GM21515 (cell line): ENCODE results near the gene MOV10L1.
A peak's percentile ranks its signal among the peaks of the same experiment; 100 is the strongest.

Source experiments
- ATAC-seq: cut with Tn5 transposase; IDR thresholded peaks from one replicate; pipeline ENCODE4 v1.9.1; 2021; ENCODE audit not compliant: unreplicated experiment

Gene MOV10L1

DNA sequence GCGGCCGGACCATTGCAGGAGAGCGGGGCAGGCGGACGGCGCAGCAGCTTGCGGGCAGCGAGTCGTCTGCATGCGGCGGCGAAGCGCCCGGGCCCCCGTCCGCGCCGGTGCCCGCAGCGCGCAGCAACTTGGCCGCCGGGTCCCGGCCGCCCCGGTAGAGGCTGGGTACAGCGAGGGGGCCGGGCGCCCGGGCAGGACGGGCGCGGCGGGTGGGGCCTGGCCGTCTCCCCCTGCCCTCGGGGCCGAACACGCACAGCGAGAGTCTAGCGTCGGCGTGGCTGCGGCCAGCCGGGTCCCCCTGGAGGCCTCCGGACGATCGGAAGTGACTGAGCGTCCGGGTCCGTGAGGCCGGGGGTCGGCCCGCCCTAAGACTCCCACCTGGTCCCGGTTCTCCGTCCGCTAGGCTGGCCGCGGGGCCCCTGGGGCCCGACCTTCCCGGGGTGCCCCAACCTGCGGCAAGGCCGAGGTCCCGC is 95.1 kb downstream of the MOV10L1 start:
- no peak for ATAC-seq

DNA sequence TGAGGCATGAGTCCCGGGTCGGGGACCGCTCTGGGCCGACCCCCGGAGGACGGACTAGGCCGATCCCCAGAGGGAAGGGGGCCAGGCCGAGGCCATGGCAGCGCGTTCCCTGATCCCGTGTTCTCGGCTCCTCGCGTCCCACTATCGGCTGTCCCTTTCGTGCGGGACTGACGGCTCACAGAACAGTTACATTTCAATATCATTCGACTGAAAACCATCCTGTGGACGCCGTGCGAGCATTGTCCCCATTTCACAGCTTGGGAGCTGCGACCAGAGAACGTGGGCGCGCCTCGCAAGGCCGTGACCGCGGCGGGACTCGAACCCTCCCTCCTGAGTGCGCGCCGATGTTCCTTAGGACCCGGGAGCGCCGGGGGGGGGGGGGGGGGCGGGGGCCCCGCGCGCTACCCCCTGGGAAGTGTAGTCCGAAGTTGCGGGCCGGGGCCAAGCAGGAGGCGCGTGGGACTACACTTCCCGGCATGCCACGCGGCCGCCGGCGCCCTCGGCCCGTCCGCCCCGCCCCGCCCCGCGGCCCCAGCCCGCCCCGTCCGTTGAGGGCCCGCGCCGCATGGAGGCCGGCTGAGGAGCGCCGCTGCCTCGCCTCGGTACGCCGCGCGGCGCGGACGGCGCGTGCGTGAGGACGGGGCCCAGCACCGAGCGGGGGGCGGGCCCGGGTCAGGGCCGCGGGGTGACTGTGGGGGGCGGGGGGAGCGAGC is 95.7 kb downstream of the MOV10L1 start, which contains the start of gene TRABD:
TSS of gene TRABD (plus strand) at position 539 of the 713 bp plus-strand sequence. CDS start 7,148 bp downstream, outside the sequence.
- no peak for ATAC-seq

DNA sequence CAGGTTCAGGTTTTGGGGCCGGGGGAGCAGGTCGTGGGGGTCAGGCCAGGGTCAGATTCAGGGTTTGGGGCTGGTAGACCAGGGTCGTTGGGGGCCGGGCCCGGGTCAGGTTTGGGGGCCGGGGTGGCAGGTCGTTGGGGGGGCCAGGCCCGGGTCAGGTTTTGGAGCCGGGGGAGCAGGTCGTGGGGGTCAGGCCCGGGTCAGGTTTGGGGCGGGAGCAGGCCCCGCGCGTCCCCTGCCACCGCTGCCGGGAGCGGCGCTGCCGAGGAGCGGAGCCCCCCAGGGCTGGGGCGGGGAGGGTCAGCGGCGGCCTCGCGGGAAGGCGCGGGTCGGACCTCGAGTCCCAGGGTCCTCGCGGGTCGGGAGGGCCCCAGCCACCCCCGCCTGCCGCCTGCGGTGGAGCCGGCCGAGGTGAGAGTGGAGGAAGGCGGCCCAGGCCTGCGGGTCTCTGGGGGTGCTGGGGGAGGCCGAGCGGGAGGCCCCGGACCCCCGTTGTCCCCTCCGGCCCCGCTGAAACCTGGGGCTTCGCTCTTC is 96.4 kb downstream of the MOV10L1 start:
- no peak for ATAC-seq

DNA sequence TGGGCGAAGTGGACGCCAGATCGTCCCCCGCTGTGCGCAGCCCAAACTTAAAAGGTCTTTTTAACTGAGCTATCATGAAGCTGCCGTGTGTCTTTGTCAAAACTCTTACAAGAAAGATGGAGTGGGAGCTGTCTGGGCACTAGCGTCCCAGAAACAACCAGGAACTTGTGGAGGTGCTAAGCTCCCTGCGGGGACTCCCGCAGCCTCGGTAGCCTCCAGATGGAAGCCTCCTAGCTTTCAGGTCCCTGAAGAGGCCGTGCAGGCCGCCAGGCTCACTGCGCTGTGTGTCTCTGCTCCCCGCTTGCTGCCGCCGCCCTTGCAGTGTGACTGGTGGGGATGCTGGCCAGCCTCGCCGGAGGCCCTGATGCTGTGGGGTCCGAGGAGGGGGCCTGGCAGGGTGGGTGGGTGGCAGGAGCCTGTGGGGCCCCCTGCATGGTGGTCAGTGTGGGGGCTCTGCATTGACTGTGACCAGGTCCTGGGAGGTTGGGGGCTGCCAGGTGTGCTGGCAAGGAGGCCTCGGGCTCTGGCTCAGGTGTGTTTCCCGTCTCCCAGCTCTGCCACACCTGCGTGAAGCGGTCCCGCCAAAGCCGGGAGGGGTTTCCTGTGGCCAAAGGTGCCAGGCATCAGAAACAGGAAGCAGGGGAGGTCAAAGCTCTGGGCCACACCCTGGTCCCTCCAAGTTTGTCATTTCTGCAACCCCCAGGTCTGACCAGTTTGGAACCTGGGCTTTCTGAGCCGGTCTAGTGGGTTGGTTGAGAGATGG is 97.1 kb downstream of the MOV10L1 start:
- ATAC-seq, result no peak

DNA sequence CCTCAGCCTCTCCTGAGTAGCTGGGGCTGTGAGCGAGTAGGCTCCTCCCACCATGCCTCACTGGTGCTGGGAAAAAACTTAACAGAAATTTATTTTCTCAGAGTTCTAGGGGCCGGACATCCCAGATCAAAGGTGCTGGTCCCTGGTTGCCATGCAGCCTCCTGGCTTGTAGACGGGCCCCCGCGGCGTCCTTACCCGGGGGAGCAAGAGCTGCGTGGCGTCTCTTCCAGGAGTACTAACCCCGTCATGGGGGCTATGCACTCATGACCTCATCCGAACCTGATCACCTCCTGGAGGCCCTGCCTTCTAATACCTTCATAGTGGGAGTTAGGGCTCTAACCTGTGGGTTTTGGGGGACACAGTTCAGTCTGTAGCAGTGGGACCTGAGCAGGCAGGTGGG is 98.5 kb downstream of the MOV10L1 start:
- no peak for ATAC-seq

DNA sequence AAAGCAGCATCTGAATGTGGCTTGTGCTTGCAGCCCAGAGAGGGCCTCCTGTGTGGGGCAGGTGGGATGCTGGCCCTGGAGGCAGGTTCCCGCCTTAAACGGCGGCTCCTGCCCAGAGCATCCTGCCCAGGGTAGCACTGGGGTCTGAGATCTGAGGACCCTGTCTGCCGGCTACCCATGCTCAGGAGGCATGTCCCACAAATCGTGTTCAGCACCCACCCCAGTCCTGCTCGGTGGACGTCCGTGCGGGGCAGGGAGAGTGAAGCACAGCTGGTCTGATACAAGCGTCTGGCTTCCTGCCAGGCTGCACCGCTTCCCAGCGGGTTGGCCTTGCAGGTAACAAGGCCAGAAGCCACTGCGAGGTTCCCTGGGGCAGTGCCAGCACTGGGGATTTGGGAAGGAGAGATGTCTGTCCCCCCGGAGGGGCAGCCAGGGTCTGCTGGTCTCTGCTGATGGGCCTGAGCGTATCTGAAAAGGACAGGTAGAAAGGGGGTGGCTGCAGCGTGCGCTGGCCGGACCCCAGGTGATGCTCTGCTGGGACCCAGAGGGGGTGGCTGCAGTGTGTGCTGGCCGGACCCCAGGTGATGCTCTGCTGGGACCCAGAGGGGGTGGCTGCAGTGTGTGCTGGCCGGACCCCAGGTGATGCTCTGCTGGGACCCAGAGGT is 99.5 kb downstream of the MOV10L1 start:
- ATAC-seq, result no peak

DNA sequence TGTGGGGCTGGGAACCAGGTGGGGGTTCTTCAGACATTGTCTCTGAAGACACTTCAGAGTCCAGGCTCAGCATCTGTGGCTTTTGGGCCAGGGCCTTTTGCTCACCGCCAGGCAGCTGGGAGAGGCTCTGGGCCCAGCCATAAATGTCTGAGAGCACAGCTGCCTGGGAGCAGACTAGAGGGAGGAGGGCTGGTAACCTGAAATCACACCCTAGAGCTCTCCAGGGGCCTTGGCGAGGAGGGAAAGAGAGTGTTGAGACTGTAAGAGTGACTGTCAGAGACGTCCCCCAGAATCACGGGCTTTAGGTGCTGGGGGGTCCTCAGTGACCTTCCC is 100.0 kb downstream of the MOV10L1 start:
- ATAC-seq, result no peak

DNA sequence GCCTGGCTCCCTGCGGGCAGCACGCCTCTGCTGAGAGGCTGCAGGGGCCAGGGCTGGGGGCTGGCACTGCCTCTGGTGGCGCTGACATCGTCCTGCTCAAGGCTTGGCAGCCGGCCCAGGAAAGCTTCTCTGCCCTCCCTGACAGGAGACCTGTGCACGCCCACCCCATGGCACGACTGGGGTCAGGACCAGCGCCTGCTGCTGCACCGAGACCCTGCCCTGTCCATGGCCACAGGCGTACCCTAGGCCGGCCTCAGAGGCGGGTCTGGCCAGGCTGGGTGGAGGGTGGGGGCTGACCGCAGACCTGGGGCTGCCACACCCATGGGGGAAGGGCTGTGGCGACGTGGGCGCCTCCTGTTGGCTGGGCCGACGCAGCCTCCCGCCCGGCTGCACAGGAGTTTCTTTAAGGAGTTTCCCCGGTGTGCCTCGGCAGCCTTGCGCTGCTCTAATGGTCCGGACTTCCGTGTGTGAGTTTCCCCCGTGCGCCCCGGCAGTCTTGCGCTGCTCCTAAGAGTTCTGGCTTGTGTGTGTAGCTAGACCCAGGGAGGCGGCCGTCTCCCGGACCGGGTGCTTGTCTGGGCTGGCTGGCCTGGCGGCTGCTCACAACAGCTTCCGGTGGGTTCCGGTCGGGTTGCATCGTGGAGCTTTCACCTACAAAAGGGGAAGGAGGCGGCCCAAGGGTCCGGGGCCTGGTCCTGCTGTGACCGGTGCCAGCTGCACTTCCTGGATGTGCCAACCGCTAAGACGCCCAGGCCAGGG is 100.6 kb downstream of the MOV10L1 start:
- ATAC-seq, result peak; percentile 33

DNA sequence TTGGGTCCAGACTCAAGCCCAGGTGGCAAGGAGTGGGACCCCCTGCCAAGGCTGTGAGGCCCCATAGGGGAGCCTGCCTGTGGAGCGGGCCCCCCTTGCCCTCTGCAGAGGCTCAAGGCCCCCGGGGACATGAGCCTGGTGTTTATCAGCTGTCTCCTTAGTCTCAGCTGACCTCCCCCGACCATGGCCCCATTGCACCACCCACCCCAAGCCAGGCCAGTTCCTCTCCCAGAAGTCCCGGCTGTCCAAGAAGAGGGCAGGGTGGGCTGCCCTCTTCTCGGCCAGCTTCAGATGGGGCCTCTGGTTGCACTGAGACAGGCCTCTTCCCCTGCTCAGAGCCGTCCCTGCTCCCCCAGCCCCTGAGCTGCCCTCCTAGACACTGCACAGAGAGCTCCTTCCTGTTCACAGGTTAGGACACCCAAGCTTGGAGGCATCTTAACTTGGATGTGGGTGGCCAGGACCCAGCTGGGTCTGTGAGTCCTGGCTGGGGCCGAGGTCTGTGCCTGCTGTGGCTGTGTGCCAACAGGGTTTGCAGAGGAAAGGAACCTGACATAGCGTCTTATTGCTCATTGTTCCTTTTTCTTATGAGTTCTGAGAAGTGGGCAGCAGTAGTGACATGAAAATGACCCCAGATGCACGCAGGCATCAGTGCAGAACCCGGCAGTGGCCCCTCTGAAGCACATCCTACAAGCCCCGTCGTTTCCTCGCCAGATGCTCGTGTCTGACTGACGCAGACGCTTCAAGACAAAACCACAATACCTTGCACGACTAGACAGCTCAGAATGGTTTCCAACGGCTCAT is 101.3 kb downstream of the MOV10L1 start:
- no peak for ATAC-seq

DNA sequence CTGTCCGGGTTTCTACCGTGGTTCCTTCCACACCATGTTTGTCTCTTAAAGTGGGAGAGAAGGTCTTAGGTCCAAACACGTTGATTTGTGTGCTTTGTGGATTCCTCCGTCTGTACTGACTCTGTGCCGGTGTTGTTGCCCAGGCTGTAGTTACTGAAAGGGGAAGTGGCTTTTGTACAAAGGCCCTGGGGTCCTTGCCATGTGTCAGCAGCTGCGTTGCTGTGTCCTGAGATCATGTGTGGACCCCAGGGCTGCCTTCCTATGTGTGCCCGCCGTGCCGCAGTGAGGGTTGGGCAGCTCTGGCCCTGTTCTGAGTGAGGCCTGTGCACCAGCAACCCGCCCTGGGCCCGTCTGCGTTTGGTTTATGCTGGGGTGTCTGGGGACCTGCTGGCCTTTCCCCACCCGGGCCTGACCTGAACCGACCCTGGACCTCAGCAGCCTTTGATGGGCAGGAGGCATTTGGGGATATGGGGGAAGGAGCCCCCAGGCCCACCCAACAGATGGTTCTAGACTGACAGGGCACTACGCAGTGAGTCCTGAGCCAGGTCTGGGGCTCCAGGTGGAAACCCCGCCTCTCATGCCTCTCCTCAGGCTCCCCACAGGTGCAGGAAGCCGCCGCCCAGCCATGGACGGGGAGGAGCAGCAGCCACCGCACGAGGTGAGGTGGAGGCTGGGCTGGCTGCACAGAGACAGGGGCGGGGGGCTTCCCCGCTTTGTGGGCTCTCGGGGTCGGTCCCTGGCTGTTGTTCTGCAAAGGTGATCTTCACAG is 102.8 kb downstream of the MOV10L1 start:
- no peak for ATAC-seq

DNA sequence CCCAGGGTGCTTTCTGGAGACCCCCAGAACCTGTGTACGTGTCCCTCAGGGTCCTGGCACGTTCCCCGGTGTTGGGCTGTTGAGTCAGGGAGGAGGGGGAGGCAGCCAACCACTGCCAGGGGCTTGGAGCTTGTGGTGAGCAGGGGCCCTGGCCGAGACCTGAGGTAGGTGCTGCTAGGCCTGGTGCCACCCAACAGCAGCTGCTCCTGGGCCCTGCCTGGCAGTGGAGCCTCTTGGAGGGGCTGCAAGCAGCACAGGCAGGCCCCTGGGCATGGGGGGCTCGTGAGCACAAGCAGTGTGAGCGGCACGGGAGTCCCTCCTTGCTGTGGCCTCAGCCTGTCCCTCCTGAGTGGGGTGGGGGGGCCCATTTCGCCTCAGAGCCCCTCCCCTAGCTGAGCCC is 103.8 kb downstream of the MOV10L1 start:
- no peak for ATAC-seq

DNA sequence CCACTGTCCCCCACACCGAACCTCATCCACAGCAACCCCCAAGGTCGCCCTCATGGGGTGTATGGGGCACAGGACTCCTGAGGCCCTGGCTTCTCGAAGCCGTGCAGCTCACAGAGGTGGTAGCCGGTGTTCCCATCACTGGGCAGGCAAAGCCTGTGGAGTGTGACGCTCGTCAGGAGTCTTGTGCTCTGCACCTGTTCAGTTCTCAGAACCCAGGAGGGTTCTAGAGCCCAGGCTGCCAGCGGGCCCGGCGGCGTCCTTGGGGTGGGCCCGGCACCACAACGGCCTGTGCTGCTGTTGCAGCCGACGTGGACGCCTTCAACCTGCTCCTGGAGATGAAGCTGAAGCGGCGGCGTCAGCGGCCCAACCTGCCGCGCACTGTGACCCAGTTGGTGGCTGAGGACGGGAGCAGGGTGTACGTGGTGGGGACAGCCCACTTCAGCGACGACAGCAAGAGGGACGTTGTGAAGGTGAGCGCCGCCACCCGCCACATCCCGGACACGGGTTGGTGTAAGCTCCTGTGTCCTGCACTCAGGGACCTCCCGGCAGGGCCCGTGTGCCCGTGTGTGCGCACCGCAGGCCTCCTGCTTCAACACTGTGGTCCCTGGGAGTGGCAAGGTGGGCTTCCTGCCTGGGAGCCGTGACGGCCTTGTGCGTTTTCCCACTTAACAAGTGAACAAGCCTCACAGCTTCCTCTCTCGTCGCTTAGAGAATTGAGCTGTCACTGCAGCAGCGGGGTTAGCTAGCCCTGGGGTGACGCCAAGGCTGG is 104.4 kb downstream of the MOV10L1 start:
- no peak for ATAC-seq

DNA sequence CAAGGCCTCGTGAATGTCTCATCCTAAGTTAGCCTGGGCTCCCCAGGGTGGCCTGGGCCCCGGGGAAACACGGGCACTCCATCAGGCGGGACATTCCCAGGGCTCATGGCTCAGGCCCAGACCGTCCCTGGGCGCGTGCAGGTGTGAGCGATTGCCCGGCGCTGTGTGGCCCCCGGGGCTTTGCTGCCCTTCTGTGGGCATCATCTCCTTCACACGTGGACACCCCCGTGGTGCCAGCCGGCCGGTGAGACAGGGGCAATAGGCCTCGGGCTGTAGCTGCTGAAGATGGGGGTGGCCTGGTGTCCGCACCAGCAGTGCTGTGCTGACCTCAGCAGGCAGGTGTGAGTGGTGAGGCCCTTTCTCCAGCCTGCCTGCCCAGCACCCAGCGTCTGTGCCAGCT is 106.5 kb downstream of the MOV10L1 start:
- no peak for ATAC-seq

DNA sequence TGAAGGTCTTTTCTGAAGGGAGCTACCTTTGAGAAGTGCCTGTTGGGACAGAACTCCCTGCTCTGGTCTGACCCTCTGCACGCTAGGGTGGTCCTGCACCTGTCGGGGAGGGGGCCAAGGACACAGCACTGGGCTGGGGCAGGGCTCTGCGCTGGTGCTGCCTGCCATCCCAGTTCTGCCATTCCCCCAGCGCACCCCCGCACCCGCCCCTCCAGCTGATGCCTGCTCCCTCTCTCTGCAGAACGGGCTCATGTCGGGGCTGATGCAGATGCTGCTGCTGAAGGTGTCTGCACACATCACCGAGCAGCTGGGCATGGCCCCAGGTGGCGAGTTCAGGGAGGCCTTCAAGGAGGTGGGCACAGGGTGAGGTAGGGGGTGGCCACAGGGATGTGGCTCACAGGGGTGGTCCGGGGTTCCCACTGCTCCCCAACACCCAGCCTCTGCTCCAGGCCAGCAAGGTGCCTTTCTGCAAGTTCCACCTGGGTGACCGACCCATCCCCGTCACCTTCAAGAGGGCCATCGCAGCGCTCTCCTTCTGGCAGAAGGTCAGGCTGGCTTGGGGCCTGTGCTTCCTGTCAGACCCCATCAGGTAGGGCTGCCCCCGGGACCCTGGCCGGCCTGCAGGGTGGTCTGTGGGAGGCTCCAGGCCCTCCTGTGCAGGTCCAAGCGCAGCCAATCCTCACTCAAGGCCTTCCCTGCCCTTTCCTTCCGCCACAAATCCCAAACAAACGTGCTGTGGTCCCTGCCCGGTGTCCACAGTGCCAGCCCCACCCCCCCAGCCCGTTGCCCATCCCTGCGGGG is 107.4 kb downstream of the MOV10L1 start:
- ATAC-seq, result no peak

DNA sequence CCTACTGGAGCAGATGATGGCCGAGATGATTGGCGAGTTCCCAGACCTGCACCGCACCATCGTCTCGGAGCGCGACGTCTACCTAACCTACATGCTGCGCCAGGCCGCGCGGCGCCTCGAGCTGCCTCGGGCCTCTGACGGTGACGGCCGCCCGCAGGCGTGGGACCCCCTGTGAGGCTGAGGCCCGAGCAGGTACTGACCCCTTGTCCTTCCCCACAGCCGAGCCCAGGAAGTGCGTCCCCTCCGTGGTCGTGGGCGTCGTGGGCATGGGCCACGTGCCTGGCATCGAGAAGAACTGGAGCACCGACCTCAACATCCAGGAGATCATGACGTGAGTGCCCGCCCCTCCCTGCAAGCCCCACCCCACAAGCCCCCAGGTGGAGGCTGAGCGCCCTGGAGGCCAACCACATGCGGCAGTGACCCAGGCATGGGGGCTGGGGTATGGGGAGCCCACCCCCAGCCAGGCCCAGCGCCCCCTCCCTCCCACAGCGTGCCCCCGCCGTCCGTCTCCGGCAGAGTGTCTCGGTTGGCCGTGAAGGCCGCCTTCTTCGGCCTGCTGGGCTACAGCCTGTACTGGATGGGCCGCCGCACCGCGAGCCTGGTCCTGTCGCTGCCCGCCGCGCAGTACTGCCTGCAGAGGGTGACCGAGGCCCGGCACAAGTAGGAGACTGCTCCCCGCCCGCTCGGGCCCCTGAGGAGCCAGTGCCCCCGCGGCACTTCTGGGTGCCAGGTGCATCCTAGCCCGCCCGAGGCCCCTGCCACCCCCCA is 108.2 kb downstream of the MOV10L1 start:
- ATAC-seq, result no peak

DNA sequence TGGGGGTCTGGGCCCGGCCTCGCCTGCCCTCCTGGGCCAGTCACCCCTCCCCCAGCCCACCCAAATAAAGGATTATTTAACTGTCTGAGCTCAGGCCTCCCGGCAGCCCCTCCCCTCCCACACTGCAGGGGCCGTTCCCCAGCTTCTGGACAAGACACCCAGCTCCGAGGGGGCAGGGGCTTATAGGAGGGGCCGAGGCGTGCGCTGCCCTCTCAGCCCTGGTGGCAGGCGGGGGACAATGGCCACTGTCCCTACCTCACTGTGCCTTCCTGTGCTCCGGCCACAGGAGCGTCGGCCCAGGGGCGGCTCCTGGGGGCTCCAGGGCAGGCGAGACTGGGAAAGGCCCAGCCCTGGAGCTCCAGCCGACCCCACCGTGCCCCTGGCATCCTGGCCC is 108.8 kb downstream of the MOV10L1 start:
- no peak for ATAC-seq

DNA sequence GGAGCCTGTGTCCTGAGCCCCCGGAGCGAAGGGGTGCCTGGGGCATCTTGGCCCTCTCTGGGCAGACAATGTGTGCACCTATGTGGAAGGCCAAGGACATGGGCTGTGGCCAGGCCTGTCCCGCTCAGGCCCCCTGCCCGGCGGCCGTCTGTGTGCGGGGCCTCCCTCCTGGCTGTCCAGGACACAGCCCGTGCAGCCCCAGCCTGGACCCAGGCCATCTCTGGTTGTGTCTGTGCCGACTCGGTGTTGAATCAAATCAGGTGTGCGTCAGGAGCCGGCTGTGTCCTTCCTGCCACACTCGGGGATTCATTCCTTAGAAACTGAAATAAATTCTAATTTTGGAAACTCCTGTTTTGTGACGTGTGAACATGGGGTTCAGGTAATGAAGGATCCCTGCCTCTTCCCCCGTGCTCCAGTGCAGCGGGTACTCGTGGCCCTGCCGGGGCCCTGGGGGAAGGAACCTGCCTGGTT is 109.5 kb downstream of the MOV10L1 start:
- no peak for ATAC-seq
